Coronary artery (tissue), 2 donors: ENCODE results near the gene CYP2C8.

Experiments used
- DNase-seq: peaks from one replicate; pipeline ENCODE4 v3.0.0-alpha.2; 2017; ENCODE audit warnings: low spot score
- H3K27ac ChIP-seq, 2 donors: fragments of 200-600 bp; sonication (generic); one replicate each; pipeline ENCODE4 v1.5.1; 2016 to 2019
- H3K4me3 ChIP-seq: fragments of 200-600 bp; sonication (generic); 2 replicates; pipeline ENCODE4 v1.5.1; 2016; ENCODE audit warnings: mild to moderate bottlenecking, moderate library complexity
- CTCF ChIP-seq: fragments of 200-600 bp; sonication (generic); IDR thresholded peaks from one replicate; pipeline ENCODE4 v1.5.1; 2019; ENCODE audit warnings: antibody characterized with exemption

CYP2C8 gene

GRCh38 chr10:95026461-95026860 is 42.8 kb downstream of the CYP2C8 start:
- TF ChIP-seq CTCF: no peak
- no peak overlapping the region for H3K27ac ChIP-seq
- no peak overlapping the region for H3K4me3 ChIP-seq
- no peak for DNase-seq

- no peak for TF ChIP-seq CTCF
- no peak for DNase-seq
- Histone ChIP-seq H3K27ac (no peak overlapping the region), H3K4me3 (no peak overlapping the region)
Measured at GRCh38 chr10:94997741-94998174, 71.5 kb downstream of the CYP2C8 start.

GRCh38 chr10:94992811-94993210 is 76.5 kb downstream of the CYP2C8 start:
- no peak overlapping the region for H3K4me3 ChIP-seq
- TF ChIP-seq CTCF: no peak
- no peak for DNase-seq
- H3K27ac ChIP-seq: no peak overlapping the region

GRCh38 chr10:94991243-94991888 is 77.9 kb downstream of the CYP2C8 start:
- H3K27ac ChIP-seq: no peak overlapping the region
- no peak for DNase-seq
- no peak overlapping the region for H3K4me3 ChIP-seq
- no peak for TF ChIP-seq CTCF

GRCh38 chr10:94989192-94989591 is 80.1 kb downstream of the CYP2C8 start:
- Histone ChIP-seq H3K4me3 (no peak overlapping the region), H3K27ac (no peak overlapping the region)
- TF ChIP-seq CTCF: no peak
- DNase-seq: no peak
